ENCODE measurements around the gene TIMM23.

Gene TIMM23

GRCh38 chr10:46050941-46051623, 78.8 kb downstream of the TIMM23 start:
- no peak for DNase-seq (ENCODE audit: low read depth)
- no peak overlapping the region for H3K4me3 ChIP-seq (ENCODE audit: low read depth, low read length)
- TF ChIP-seq, protein P1, sequence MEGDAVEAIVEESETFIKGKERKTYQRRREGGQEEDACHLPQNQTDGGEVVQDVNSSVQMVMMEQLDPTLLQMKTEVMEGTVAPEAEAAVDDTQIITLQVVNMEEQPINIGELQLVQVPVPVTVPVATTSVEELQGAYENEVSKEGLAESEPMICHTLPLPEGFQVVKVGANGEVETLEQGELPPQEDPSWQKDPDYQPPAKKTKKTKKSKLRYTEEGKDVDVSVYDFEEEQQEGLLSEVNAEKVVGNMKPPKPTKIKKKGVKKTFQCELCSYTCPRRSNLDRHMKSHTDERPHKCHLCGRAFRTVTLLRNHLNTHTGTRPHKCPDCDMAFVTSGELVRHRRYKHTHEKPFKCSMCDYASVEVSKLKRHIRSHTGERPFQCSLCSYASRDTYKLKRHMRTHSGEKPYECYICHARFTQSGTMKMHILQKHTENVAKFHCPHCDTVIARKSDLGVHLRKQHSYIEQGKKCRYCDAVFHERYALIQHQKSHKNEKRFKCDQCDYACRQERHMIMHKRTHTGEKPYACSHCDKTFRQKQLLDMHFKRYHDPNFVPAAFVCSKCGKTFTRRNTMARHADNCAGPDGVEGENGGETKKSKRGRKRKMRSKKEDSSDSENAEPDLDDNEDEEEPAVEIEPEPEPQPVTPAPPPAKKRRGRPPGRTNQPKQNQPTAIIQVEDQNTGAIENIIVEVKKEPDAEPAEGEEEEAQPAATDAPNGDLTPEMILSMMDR (IDR thresholded peaks at IDR 0.05; ENCODE audit: control insufficient read depth, extremely low read depth, insufficient read depth): no peak

DNA sequence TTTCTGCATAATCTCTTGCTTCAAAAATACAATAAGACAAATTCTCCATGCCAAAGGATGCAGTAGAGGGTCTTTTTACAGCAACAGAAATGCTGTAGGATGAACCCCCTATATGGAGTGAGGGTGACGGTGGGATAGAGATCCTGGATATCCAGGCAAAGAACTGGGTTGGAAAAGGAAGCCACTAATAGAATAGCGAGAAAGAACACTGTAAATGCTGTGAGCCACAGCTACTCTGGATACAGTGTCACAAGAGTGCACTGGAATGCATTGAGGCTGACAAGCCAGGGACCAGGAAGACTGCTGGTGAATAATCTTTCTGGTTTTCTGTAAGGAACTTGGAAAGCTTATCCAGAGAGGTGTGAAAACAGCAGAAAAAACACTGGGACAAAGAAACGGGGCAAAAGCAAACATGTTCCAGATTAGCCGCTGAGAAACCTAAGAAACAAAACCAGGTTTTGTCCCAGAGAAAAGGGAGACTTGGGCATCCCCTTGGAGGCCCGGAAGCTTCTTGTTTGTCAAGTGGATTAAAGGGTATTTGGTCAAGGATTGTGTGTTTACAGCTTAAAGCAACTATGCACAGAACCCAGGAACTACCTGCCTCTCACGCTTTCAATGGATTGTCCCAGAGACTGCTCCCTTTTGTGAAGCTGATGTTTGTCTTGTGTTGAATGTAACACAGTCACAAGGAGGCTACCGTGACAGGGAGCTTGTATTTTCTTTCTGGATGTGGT, 79.9 kb downstream of the TIMM23 start:
- no peak for DNase-seq (ENCODE audit: low read depth)
- TF ChIP-seq, protein P1 (IDR thresholded peaks at IDR 0.05; ENCODE audit: control insufficient read depth, extremely low read depth, insufficient read depth): no peak
- H3K4me3 ChIP-seq (ENCODE audit: low read depth, low read length): no peak overlapping the region

DNA sequence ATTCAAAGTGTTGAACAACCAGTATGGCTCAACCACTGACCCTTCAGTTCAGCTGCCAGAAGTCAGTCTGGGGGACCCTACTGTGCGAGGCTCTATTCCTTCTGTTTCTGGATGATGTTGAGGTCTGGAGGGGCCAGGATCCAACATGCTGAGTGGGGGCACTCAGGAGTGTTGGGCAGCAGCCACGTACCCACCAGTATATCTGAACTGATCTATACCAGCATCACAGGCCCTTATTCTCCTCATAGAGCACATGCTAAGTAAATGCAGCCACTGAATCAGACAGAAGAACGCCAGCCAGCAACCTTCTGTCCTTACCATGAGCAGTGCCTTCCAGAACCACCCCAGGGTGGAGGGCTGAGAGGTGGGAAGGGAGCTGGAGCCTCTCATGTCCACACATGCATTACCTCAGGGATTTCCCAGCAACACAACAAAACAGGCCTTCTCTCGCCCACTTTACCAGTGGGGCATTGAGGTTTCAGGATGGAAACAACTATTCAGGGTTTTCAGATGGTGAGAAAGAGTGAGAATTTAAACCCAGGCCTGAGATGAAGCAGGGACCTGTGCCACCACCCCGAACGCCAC, 80.6 kb downstream of the TIMM23 start:
- TF ChIP-seq, protein P1 (IDR thresholded peaks at IDR 0.05; ENCODE audit: control insufficient read depth, extremely low read depth, insufficient read depth): no peak
- no peak overlapping the region for H3K4me3 ChIP-seq (ENCODE audit: low read depth, low read length)
- DNase-seq (ENCODE audit: low read depth): no peak

Data from LNCaP clone FGC (cell line).